DMS53 treated with DMSO at 0.1 percent for 48 hours (cell line): ENCODE measurements around the gene SLC39A11.
A peak's percentile ranks its signal among the peaks of the same experiment; 100 is the strongest.

Source experiments
- DNase-seq: peaks from one replicate; lab custom pipeline; 2025; ENCODE audit not compliant: unreplicated experiment; lab: John Stamatoyannopoulos, UW

Gene SLC39A11

DNA sequence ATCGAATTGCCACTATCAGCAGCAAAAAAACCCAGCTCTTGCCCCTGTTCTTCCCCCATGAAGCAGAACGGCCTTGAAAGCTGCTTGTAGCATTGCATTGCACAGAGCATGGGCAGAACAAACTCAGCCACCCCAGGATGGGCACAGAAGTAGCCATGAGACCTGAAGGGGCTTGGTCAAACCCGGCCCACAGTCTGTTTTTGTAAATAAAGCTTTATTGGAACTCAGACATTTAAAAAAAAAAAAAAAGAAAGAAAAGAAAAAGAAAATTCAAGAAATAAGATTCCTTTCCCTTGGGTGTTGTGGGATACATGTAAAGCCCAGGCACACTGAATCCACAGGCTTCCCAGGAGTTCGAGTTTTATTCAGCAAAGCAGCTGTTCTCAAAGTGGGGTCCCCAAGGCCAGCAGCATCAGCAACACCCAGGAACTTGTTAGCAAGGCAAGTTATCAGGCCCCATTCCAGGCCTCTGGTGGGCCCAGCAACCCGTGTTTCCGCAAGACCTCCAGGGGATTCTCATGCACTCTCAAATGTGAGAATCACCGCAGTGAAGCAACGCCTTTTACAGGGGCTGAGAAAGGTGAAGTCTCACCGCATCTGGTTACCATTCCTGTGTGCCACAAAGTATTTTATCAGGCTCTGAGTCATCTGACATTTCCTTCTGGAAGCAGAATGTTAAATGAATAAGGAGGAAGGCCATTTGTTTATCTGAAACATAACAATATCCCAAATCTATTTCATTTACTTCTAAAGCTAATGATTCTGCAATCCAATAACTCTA, 108.2 kb downstream of the SLC39A11 start:
- no peak for DNase-seq

DNA sequence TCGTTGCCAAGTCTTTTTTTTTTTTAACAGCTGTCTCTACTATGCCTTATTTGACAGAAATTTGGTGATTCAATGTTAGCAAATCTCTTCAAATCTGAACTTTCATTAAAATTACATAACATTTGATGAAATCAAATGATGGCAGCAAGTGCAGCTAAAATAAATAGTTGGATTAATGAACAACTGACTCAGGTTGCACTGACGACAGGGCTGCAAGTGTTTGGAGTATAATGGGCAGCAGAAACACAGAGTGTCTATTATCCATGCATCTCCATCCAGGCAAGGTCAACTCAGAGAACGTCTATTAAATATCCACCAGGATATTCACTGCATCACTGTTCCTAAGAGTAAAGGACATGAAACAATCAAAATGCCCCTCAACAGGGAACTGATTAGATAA, 109.8 kb downstream of the SLC39A11 start:
- DNase-seq: no peak

DNA sequence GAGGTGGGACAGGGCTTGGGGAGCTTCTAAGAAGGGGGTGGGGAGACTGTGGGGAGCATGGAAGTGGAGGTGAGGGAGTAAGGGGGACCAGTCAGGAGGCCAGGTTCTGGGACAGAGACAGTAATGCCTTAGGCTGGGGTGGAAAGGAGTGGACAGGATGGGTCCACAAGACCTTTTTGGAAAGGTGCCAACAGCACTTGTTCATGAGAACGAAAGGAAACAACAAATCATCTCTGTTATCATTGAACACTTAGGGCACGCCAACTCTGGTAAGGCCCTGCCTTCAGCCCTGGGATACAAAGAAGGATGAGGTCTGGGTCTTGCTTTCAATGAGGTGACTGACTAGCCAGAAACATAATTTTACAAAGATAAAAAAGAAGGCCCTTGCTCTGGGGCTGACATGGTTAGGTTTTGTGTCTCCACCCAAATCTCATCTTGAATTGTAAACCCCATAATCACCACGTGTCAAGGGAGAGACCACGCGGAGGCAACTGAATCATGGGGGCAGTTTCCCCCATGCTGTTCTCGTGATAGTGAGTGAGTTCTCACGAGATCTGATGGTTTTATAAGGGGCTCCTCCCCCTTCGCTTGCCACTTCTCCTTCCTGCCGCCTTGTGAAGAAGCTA, 113.8 kb downstream of the SLC39A11 start:
- DNase-seq: no peak

GRCh38 chr17:72977771-72978417, 114.6 kb downstream of the SLC39A11 start:
- DNase-seq: no peak

DNA sequence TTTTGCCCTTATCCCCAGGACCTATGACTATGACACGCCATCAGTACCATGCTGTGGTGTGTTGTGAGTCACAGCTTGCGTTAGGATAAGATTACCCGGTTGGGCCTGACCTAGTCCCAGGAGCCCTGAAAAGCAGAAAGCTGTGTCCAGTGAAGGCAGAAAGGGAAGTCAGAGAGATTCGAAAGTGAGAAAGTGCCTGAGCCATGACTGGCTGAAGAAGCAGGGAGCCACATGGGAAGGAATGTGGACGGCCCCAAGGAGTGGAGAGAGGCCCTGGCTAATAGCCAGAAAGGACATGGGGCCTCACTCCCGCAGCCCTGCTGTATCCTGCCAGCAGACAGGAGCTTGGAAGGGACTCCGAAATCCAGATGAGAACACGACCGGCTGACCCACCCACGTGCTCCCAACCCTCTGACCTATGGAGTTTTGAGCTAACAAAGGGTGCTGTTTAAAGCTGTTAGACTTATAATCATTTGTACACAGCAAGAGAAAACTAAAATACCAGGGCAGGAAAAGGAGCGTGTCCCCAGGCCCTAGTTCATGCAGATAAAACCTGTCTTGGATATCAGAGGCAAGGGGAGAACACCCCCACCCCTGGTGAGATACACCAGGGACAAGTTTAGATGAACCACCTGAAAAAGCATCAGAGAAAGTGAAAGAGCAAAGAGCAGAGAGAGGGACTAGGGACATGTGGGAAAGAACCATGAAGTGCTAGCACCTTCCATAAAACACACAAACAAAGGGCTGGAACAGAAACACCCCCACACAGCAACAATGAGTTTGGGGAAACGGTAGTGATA, 115.3 kb downstream of the SLC39A11 start:
- no peak for DNase-seq

DNA sequence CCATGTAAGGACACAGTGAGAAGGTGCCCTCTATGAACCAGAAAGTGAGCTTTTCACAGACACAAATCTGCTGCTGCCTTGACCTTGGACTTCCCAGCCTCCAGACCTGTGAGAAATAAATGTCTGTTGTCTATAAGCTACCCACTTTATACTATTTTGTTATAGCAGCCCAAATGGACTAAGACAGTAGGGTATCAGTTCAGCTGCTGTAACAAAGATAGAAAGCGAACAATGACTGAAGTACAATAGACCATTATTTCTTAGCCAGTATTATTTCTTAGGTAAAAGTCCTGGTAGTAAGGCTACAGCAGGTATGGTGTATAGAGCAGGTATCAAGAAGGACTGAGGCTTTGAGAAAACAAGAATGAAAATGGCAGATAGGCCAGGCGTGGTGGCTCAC, 117.0 kb downstream of the SLC39A11 start:
- no peak for DNase-seq

DNA sequence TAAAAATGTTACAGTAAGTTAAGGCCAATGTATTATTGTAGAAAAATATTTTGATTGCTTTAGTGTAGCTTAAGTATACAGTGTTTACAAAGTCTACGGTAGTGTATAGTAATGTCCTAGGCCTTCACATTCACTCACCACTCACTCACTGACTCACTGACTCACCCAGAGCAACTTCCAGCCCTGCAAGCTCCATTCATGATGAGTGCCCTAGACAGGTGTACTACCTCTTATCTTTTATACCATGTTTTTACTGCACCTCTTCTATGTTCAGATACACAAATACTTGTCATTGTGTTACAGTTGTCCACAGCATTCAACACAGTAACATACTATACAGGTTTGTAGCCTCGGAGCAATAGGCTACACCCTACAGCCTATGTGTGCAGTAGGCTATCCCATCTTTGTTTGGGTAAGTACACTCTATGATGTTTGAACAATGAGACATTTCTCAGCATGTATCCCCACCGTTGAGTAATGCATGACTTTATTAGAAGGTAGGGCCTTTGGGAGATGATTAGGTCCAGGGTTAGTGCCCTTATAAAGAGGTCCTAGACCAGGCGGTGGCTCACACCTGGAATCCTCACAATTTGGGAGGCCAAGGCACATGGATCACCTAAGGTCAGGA, 117.8 kb downstream of the SLC39A11 start:
- peak; percentile 56 for DNase-seq

- DNase-seq: no peak
Observed at GRCh38 chr17:72972263-72972951, 120.1 kb downstream of the SLC39A11 start.

- DNase-seq: no peak
Observed at GRCh38 chr17:72971226-72971880, 121.1 kb downstream of the SLC39A11 start.

DNA sequence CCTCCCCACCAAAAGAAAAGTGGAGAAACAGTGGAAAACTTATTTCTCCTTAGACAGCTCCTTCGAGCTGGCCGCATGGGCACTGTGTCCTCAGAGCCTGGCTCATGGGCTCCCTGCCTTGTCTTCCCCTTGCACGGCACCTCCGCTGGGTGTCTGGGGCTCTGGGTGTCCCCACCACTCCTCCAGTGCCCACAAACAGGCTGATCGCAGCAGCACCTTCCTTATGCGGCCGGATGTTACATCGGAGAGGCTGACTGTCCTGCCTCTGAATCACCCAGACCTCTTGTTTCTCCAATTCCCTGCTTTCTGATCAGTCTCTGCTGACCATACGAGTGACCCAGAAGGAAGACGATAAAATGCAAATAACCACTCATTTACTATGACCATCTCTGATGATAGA, 121.7 kb downstream of the SLC39A11 start:
- DNase-seq: no peak

DNA sequence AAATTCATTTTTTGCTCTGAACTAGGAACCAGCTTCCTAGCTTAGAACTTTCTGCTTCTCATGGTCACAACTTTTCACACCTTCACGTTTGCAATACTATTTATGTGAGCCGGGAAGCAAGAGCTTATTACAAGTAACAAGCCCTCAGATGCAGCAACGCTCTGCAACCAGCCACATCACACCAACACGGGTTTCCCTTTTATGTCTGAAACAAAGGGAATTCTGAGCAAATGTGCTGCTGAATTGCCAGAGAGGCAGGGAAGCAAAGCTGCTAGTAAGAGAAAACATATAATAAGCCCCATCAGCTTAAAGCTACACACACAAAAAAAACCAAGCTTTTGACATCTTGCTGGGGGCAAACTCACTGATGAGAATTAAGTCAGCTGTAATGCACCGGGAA, 122.2 kb downstream of the SLC39A11 start:
- DNase-seq: no peak

GRCh38 chr17:72969293-72969906, 123.1 kb downstream of the SLC39A11 start:
- DNase-seq: no peak

DNA sequence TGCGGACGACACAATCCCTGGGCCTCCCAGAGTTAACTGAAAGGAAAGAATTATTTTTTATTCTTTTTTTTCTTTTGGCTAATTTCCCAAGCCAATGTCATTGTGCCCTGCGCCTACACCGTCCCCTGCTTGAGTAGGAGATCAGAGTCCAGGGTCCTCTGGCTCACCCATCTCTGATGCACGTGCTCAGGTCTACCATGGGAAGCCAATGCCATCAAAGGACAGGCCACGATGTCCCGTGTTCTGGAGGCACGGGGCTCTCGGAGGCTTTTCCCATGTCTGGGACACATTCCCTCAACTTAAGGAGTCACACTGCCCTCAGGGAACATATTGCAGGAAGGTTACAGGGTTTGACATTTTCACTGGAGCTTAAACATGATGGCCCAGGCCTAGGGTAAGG, 123.7 kb downstream of the SLC39A11 start:
- no peak for DNase-seq

DNA sequence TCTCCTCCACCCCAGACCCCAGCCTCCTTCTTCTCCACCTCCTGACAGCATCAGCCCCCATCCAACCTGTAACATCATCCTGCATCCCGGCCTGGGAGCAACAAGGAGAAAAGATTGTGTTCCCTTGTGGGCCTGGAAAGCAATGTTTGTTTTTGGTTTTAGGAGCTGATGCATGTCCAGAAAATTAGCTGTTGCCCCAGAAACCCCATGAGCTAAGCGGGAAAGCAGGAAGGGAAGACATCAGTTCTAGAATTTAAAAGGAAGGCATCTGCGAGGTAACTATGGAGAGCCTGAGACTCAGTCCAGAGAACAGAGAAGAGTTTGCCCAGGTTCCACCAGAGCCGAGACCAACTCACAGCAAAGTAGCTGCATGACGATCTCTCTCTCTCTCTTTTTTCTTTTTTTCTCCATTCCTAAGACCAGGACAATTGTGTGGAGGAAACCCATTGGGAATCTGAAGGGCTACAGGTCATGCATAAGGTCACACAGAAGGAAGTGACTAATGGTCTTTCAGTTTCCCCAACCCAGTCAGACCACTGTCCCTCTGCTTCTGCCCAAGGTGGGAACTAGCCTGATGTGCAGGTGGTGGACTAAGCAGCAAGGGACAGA, 124.4 kb downstream of the SLC39A11 start:
- DNase-seq: no peak

DNA sequence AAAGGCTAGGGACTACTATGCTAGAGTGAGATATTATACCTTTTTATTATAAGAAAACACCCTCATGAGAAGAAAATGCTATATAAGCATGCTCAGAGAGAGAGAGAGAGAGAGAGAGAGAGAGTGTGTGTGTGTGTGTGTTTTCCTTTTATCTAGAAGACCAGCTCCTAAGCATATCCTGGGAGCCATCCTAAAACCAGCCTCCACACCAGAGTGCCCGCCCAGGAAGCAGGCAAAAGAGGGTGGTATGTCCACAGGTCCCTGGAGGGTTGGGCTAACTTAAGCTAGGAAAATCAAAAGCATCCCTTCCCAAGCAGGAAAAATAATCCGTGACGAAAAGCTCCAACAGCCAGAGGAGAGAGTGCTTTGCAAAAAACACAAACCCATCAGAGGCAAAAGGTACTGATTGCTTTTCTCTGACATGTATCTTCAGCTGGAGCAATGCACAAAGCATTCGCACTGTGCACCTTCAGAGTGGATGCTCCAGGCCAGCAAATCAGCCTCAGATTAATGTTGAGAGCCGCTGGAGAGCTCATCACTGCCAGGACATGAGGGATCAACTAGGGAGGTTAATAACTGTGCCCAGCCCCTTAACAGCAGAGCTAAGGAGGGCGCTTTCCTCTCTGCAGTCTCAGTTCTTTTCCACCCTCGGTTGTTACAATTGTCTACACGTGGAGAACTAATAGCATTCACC, 125.1 kb downstream of the SLC39A11 start:
- no peak for DNase-seq

DNA sequence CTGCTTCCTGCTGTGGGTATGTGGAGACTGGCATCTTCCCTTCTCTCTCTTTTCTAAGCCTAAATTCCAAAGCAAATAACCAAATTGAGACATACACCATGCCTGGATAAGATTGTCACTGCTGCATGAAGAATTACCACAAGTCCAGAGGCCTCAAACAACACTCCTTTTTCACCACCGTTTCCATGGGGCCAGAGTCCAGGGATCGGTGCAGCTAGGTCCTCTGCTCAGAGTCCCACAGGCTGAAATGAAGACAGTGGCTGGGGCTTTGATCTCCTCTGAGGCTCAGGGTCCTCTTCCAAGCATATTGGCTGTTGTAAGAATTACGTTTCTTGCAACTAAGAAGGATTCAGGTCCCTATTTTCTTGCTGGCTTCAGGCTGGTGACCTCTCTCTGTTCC, 130.4 kb downstream of the SLC39A11 start:
- DNase-seq: no peak

DNA sequence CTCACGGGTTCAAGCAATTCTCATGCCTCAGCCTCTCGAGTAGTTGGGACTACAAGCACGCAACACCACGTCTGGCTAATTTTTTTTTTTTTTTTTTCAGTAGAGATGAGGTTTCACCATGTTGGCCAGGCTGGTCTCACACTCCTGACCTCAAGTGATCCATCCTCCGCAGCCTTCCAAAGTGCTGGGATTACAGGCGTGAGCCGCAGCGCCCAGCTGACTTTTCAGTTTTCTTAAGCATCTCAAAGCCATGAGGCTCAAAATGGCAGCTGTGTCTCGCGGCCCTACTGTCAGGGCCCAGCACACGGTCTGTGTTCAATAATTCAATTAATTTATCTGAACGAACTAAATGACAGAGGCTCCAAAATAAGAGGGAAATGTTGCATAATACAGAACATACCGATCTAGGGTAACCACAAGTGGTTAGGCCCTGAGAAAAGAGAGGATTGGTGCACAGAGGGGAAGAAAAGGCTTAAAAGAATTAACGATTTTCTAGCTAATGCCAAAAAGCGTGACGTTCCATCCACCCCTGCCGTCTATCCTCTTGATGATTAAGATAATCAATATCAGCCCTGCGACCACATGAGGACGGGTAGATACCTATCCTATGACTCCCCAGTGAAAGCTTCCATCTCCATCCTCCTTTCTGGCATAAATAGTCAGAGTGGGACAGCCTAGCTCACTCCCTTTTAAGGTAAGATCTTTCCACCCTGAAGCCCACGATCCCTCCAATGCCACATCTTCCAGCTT, 136.9 kb downstream of the SLC39A11 start:
- no peak for DNase-seq

DNA sequence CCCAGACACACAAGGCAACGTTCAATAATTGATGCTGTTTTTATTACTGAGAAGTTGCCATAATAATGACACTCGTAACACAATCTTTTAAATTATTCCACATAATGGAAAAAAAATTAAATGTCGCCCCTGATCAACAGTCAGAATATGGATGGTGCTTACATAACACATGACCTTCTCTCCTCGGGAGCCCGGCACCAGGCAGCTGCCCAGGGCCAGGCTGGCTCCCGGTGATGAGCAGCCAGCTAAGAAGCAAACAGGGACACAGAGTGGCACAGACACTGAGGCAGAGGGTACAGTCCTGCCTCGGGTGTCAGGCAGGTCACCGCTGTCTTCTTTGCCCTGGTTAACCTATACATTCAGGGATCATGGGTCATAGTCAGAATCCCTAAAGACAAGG, 137.9 kb downstream of the SLC39A11 start:
- DNase-seq: no peak
